SIG-M5 treated with dmso at 0.1 percent for 504 hours (cell line): Measurements from ENCODE around the gene KATNAL1.

Source experiments
- DNase-seq: peaks from one replicate; lab custom pipeline; 2025; ENCODE audit not compliant: unreplicated experiment; lab: John Stamatoyannopoulos, UW

Gene KATNAL1

GRCh38 chr13:30307194-30307970 lies at the start of gene KATNAL1:
KATNAL1 (minus strand) TSS chr13:30307551; CDS start chr13:30283777, 23,774 bp downstream.
- DNase-seq = peak; percentile 50

GRCh38 chr13:30355839-30356238 lies 48.5 kb upstream of the KATNAL1 start:
- no peak for DNase-seq

GRCh38 chr13:30355384-30355699 lies 48.0 kb upstream of the KATNAL1 start:
- no peak for DNase-seq

GRCh38 chr13:30354493-30355383 lies 47.4 kb upstream of the KATNAL1 start:
- no peak for DNase-seq

- DNase-seq = no peak
These were observed 46.3 kb upstream of the KATNAL1 start for GRCh38 chr13:30353471-30354215.

GRCh38 chr13:30353060-30353459 lies 45.7 kb upstream of the KATNAL1 start:
- no peak for DNase-seq

GRCh38 chr13:30352121-30352520 lies 44.8 kb upstream of the KATNAL1 start:
- no peak for DNase-seq

- no peak for DNase-seq
These were observed 39.4 kb upstream of the KATNAL1 start for GRCh38 chr13:30346789-30347167.

- no peak for DNase-seq
These were observed 38.9 kb upstream of the KATNAL1 start for GRCh38 chr13:30346153-30346788.

- DNase-seq = no peak
These were observed 38.2 kb upstream of the KATNAL1 start for GRCh38 chr13:30345426-30346100.

- DNase-seq = no peak
These were observed 34.6 kb upstream of the KATNAL1 start for GRCh38 chr13:30341815-30342570.

- peak; percentile 84 for DNase-seq
These were observed 33.2 kb upstream of the KATNAL1 start for GRCh38 chr13:30340331-30341250.

- no peak for DNase-seq
These were observed 32.5 kb upstream of the KATNAL1 start for GRCh38 chr13:30339738-30340330.

GRCh38 chr13:30338952-30339351 lies 31.6 kb upstream of the KATNAL1 start:
- no peak for DNase-seq

- no peak for DNase-seq
These were observed 31.0 kb upstream of the KATNAL1 start for GRCh38 chr13:30338331-30338851.

GRCh38 chr13:30337061-30337610 lies 29.8 kb upstream of the KATNAL1 start:
- no peak for DNase-seq

GRCh38 chr13:30334663-30335386 lies 27.5 kb upstream of the KATNAL1 start:
- peak; percentile 35 for DNase-seq
